NK-92 (cell line): ENCODE measurements around the gene COL13A1.

Experiments used
- DNase-seq: peaks from one replicate; lab custom pipeline; 2025; ENCODE audit not compliant: unreplicated experiment; lab: John Stamatoyannopoulos, UW

COL13A1 gene

GRCh38 chr10:69845574-69846292 lies 44.0 kb downstream of the COL13A1 start:
- DNase-seq: no peak

- DNase-seq: no peak
Measured at GRCh38 chr10:69846293-69846921, 44.7 kb downstream of the COL13A1 start.

GRCh38 chr10:69847458-69847857 lies 45.8 kb downstream of the COL13A1 start:
- DNase-seq: no peak

GRCh38 chr10:69847883-69848282 lies 46.2 kb downstream of the COL13A1 start:
- DNase-seq: no peak

- DNase-seq: no peak
Measured at GRCh38 chr10:69848454-69848853, 46.7 kb downstream of the COL13A1 start.

GRCh38 chr10:69849825-69850224 lies 48.1 kb downstream of the COL13A1 start:
- DNase-seq: no peak

GRCh38 chr10:69850440-69850839 lies 48.7 kb downstream of the COL13A1 start:
- no peak for DNase-seq

- DNase-seq: no peak
Measured at GRCh38 chr10:69851306-69851705, 49.6 kb downstream of the COL13A1 start.

- DNase-seq: no peak
Measured at GRCh38 chr10:69853064-69853463, 51.4 kb downstream of the COL13A1 start.

GRCh38 chr10:69854511-69855345 lies 53.0 kb downstream of the COL13A1 start:
- DNase-seq: no peak

- DNase-seq: no peak
Measured at GRCh38 chr10:69855346-69856111, 53.8 kb downstream of the COL13A1 start.

- no peak for DNase-seq
Measured at GRCh38 chr10:69856601-69857166, 55.0 kb downstream of the COL13A1 start.

- DNase-seq: no peak
Measured at GRCh38 chr10:69858201-69858600, 56.5 kb downstream of the COL13A1 start.

GRCh38 chr10:69860271-69860670 lies 58.6 kb downstream of the COL13A1 start:
- no peak for DNase-seq

- no peak for DNase-seq
Measured at GRCh38 chr10:69861251-69862240, 59.8 kb downstream of the COL13A1 start.

GRCh38 chr10:69862882-69863530 lies 61.3 kb downstream of the COL13A1 start:
- DNase-seq: no peak

GRCh38 chr10:69863580-69863979 lies 61.9 kb downstream of the COL13A1 start:
- no peak for DNase-seq

- no peak for DNase-seq
Measured at GRCh38 chr10:69864321-69864720, 62.6 kb downstream of the COL13A1 start.

GRCh38 chr10:69865450-69865849 lies 63.7 kb downstream of the COL13A1 start:
- DNase-seq: no peak
